SU-DHL-6 (cell line): ENCODE data around the gene PCOLCE2.

Experiments
- H2AFZ ChIP-seq: fragments of 200-600 bp; sonication (generic); 2 replicates; pipeline ENCODE4 v1.6.1; 2014; ENCODE audit warnings: low read depth, mild to moderate bottlenecking, moderate library complexity, mixed read lengths, antibody characterized with exemption, low read length; ENCODE audit not compliant: severe bottlenecking
- H3F3A ChIP-seq: fragments of 200-600 bp; shearing (Covaris generic); 2 replicates; pipeline ENCODE4 v1.6.0; 2016; ENCODE audit warnings: antibody characterized with exemption, mild to moderate bottlenecking; ENCODE audit not compliant: insufficient read depth
- H3K27ac ChIP-seq: fragments of 200-600 bp; sonication (generic); 2 replicates; pipeline ENCODE4 v1.5.1; 2016; ENCODE audit warnings: low read depth, mild to moderate bottlenecking, low read length, moderate library complexity, mixed read lengths
- H3K27me3 ChIP-seq: fragments of 200-600 bp; sonication (generic), shearing (Covaris generic); 2 replicates; pipeline ENCODE4 v1.6.0; 2014; ENCODE audit warnings: mild to moderate bottlenecking, low read length
- H3K36me3 ChIP-seq: fragments of 200-600 bp; sonication (generic); 2 replicates; pipeline ENCODE4 v1.6.1; 2014; ENCODE audit warnings: mild to moderate bottlenecking, low read length, mixed read lengths
- H3K4me2 ChIP-seq: fragments of 300-600, 200-600 bp; shearing (Covaris generic), sonication (generic); 2 replicates; pipeline ENCODE4 v1.6.0; 2014; ENCODE audit warnings: low read length, low read depth, mild to moderate bottlenecking; ENCODE audit not compliant: poor library complexity, severe bottlenecking
- H3K4me3 ChIP-seq: fragments of 200-600 bp; sonication (generic); 2 replicates; pipeline ENCODE4 v1.5.1; 2014; ENCODE audit warnings: antibody characterized with exemption, low read length, mild to moderate bottlenecking, mixed read lengths; ENCODE audit not compliant: insufficient read depth, poor library complexity, severe bottlenecking
- H3K79me2 ChIP-seq: fragments of 200-600 bp; sonication (generic); 2 replicates; pipeline ENCODE4 v1.6.1; 2014; ENCODE audit warnings: mild to moderate bottlenecking, low read length, moderate library complexity; ENCODE audit not compliant: insufficient read depth
- H3K9ac ChIP-seq: fragments of 200-600 bp; sonication (generic); 2 replicates; pipeline ENCODE4 v1.7.0; 2014; ENCODE audit warnings: mild to moderate bottlenecking, low read length
- H3K9me2 ChIP-seq: fragments of 200-600 bp; sonication (generic); replicated peaks from 2 replicates; pipeline ENCODE4 v1.6.1; 2014; ENCODE audit warnings: low read length; ENCODE audit not compliant: insufficient read depth
- H3K9me3 ChIP-seq: fragments of 200-600 bp; sonication (generic); 2 replicates; pipeline ENCODE4 v1.6.1; 2014; ENCODE audit warnings: low read length, mixed read lengths; ENCODE audit not compliant: insufficient read depth
- H4K20me1 ChIP-seq: fragments of 200-600 bp; sonication (generic); 2 replicates; pipeline ENCODE4 v1.6.1; 2014; ENCODE audit warnings: low read depth, mild to moderate bottlenecking, antibody characterized with exemption, low read length, moderate library complexity, mixed read lengths
- CTCF ChIP-seq: fragments of 200-600 bp; sonication (generic); IDR thresholded peaks from one replicate; pipeline ENCODE4 v1.5.1; 2017; ENCODE audit warnings: antibody characterized with exemption, mild to moderate bottlenecking, low read length, moderate library complexity; ENCODE audit not compliant: insufficient read depth, poor library complexity, severe bottlenecking
- EZH2phosphoT487 ChIP-seq: fragments of 200-600 bp; sonication (generic), shearing (Covaris generic); conservative IDR thresholded peaks from 2 replicates; pipeline ENCODE4 v1.6.1; 2018; ENCODE audit warnings: mild to moderate bottlenecking, antibody characterized with exemption, low read length, moderate library complexity, mixed read lengths

Gene PCOLCE2

GRCh38 chr3:142863930-142864920 is 24.7 kb downstream of the PCOLCE2 start:
- no peak overlapping the region for H2AFZ ChIP-seq
- H3K9me2 ChIP-seq: no peaks in the 10 kb centered on the region
- TF ChIP-seq CTCF: no peak
- no peak for TF ChIP-seq EZH2phosphoT487
- no peak overlapping the region for H3K9ac ChIP-seq
- no peak overlapping the region for H3K27ac ChIP-seq
- H3K27me3 ChIP-seq: no peaks in the 10 kb centered on the region
- no peak overlapping the region for H3K4me2 ChIP-seq
- no peaks in the 10 kb centered on the region for H3K79me2 ChIP-seq
- no peaks in the 10 kb centered on the region for H3K36me3 ChIP-seq
- no peaks in the 10 kb centered on the region for H3F3A ChIP-seq
- no peaks in the 10 kb centered on the region for H4K20me1 ChIP-seq
- H3K4me3 ChIP-seq: no peak overlapping the region
- H3K9me3 ChIP-seq: no peaks in the 10 kb centered on the region

GRCh38 chr3:142863010-142863817 is 25.7 kb downstream of the PCOLCE2 start:
- TF ChIP-seq CTCF (no peak), EZH2phosphoT487 (no peak)
- no peak overlapping the region for H3K27ac ChIP-seq
- no peak overlapping the region for H2AFZ ChIP-seq

GRCh38 chr3:142861926-142862325 is 27.0 kb downstream of the PCOLCE2 start:
- no peak overlapping the region for H2AFZ ChIP-seq
- H3K27me3 ChIP-seq: no peaks in the 10 kb centered on the region
- H4K20me1 ChIP-seq: no peaks in the 10 kb centered on the region
- no peak overlapping the region for H3K4me2 ChIP-seq
- H3K79me2 ChIP-seq: no peaks in the 10 kb centered on the region
- H3K9me3 ChIP-seq: no peaks in the 10 kb centered on the region
- H3K4me3 ChIP-seq: no peak overlapping the region
- H3K9ac ChIP-seq: no peak overlapping the region
- no peaks in the 10 kb centered on the region for H3K36me3 ChIP-seq
- no peaks in the 10 kb centered on the region for H3K9me2 ChIP-seq
- no peak overlapping the region for H3K27ac ChIP-seq
- TF ChIP-seq EZH2phosphoT487 (no peak), CTCF (no peak)
- H3F3A ChIP-seq: no peaks in the 10 kb centered on the region

More at GRCh38 chr3:142863010-142863817, 25.7 kb downstream of the PCOLCE2 start:
- H3F3A ChIP-seq: no peaks in the 10 kb centered on the region
- H3K4me3 ChIP-seq: no peak overlapping the region
- no peaks in the 10 kb centered on the region for H4K20me1 ChIP-seq
- no peak overlapping the region for H3K9ac ChIP-seq
- H3K36me3 ChIP-seq: no peaks in the 10 kb centered on the region
- no peaks in the 10 kb centered on the region for H3K27me3 ChIP-seq
- H3K9me2 ChIP-seq: no peaks in the 10 kb centered on the region
- no peaks in the 10 kb centered on the region for H3K9me3 ChIP-seq
- no peak overlapping the region for H3K4me2 ChIP-seq
- no peaks in the 10 kb centered on the region for H3K79me2 ChIP-seq
